ENCODE results near the gene GLMP. TPM values are rescaled to one million over a fixed set of nuclear protein-coding genes. Genes with fewer than 3 reads are reported as not detected.
"Not testable (repeated sequence)": the region's sequence is repeated elsewhere in the genome, so short reads cannot be mapped to it uniquely, and the experiment has no call there.

Gene GLMP, protein sequence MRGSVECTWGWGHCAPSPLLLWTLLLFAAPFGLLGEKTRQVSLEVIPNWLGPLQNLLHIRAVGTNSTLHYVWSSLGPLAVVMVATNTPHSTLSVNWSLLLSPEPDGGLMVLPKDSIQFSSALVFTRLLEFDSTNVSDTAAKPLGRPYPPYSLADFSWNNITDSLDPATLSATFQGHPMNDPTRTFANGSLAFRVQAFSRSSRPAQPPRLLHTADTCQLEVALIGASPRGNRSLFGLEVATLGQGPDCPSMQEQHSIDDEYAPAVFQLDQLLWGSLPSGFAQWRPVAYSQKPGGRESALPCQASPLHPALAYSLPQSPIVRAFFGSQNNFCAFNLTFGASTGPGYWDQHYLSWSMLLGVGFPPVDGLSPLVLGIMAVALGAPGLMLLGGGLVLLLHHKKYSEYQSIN
- polyA plus RNA-seq (ENCODE audit: insufficient read depth in 1 of 5, insufficient read length in 5 of 5, low replicate concordance in 1 of 5), result 10 to 100 TPM; 35.0 to 42.9 (median 40.2) TPM
- long read RNA-seq, donor 1, transcript GLMP-201 (6 exons, 1,604 nt), result major isoform, 11 of 25 reads
- long read RNA-seq, donor 1, partial matches to known transcripts, result 6 of 25 reads
- long read RNA-seq, donor 1, other reads (novel, unspliced or antisense), result 0 of 25 reads
- long read RNA-seq, donor 2, transcript GLMP-201 (6 exons, 1,604 nt), result major isoform, 7 of 9 reads
- long read RNA-seq, donor 2, partial matches to known transcripts, result 0 of 9 reads
- long read RNA-seq, donor 2, other reads (novel, unspliced or antisense), result 0 of 9 reads
- long read RNA-seq, donor 3, transcript GLMP-201 (6 exons, 1,604 nt), result major isoform, 5 of 17 reads
- long read RNA-seq, donor 3, partial matches to known transcripts, result 10 of 17 reads
- long read RNA-seq, donor 3, other reads (novel, unspliced or antisense), result 0 of 17 reads
- long read RNA-seq, donor 4, partial matches to known transcripts, result 0 of 1 reads
- long read RNA-seq, donor 4, other reads (novel, unspliced or antisense), result 0 of 1 reads
- long read RNA-seq, donor 5, transcript GLMP-201 (6 exons, 1,604 nt), result major isoform, 7 of 10 reads
- long read RNA-seq, donor 5, partial matches to known transcripts, result 0 of 10 reads
- long read RNA-seq, donor 5, other reads (novel, unspliced or antisense), result 0 of 10 reads
- long read RNA-seq, donor 6, transcript GLMP-201 (6 exons, 1,604 nt), result major isoform, 6 of 12 reads
- long read RNA-seq, donor 6, partial matches to known transcripts, result 0 of 12 reads
- long read RNA-seq, donor 6, other reads (novel, unspliced or antisense), result 0 of 12 reads
- long read RNA-seq, donor 7, transcript GLMP-201 (6 exons, 1,604 nt), result major isoform, 5 of 8 reads
- long read RNA-seq, donor 7, partial matches to known transcripts, result 0 of 8 reads
- long read RNA-seq, donor 7, other reads (novel, unspliced or antisense), result 0 of 8 reads
- long read RNA-seq, donor 8, partial matches to known transcripts, result 0 of 7 reads
- long read RNA-seq, donor 8, other reads (novel, unspliced or antisense), result 0 of 7 reads

DNA sequence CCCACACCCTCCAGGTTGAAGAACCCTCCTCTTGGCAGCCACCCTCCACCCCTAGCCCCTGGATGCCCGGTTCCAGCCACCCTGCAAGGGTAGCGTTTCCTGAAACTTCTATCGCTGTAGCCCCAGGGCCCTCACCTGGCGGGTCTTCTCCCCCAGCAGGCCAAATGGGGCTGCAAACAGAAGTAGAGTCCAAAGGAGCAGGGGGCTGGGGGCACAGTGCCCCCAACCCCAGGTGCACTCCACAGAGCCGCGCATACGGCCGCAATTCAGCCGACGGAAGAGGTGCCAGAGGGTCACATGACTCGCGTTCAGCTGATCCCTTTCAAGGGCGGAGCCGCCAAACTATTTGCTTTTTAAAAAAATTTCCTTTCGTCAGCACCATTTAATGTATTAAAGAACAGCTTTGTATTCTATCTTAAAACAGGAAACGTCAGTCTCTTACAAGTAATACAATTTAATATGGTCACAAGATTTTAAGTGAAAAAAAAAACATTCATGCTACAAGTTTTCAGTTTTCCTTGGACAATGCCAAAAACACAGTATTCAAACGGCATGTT, at the start of gene GLMP:
GLMP (minus strand) TSS at position 289 of the 557 bp plus-strand sequence; CDS start at position 255, 34 bp downstream.
- DNase-seq, result peak; percentile 58 to 74

DNA sequence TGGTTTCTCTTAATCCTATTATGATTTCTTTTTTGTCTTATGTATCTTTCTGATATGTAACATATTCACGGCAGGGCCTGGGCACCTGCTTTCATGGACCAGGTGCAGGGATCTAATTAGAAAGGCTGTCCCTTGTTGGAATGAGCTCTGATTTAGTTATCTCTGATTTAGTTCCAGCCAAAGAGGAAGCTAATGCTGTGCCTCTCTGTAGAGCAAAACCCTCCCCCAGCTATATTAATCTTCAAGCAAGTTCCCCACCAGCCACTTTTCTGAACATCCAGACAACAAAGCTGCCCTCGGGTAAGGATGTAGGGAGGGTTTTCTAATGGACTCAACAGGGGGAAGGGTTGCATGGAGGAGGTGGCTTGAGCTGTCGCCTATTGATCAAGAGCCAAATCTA, 48.9 kb upstream of the GLMP start:
- DNase-seq, result no peak

DNA sequence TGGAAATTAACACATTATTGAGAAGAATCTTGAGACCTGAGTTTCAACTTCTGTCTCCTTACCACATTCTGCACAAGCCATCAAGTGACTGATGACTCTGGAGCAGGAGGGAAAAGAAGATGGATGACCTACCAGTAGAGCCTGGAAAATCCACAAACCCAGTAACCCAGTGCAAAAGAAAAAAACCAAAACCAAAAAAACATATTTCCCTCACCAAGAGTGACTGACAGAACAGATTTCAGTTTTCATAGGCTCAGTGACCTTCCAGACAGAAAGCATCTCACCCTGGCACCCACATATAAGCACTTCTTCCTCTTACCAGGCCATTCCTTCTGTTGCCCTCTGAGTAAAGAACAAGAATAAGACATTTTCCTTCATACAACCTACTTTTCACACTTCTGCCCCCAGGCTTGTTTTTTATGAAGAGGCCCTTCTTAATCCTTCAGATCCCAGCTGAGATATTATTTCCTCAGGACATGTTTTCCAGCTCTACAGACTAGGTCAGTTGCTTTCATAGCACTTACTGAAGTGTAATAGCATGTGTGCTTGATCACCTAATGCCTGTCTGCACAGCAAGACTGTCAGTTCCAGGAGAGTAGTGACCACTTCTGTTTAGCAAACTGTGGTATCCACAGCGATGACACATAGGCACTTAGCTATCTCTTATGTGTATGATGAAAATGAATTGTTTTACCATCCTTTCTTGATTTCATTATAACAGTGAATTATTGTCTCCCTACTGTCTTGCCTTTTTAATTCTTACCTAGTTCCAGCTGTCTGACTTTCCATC, 46.9 kb upstream of the GLMP start:
- DNase-seq, result no peak

DNA sequence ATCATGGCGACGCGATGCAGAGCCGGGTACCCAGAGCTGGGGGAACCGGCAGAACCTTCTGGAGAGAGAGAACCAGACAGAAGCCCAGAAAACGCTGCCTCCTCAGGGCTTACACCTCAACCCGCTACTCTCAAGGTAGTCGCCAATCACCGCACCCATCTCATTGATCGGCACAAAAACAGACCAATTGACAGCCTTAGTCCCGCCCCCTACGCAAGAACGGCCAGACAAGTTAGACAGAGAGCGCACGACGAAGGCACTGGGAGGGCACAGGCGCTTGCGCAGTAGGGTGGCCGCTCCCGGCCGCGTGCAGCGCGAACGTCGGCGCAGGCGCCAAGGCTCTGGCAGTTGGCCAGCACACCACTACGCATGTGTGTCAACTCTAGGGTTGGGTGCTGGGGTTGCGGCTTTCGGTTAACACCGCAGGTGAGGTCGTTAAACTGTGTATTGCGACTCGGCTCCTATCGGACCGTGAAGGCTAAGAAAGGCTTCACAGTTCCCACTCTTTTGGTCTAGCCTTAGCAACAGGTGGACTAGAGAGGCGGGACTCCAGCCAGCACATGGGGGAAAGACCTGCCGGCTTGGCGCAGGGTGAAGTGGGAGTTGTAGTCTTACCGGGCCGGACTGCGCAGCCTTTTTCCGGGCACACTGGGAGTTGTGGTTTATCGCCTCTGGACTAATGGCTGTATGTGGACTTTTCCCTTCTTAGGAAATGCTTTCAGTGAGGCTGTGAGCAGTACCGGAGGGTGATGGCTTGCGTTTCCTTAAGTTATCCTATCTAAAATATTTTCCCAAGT, 42.9 kb upstream of the GLMP start, which contains the start of the genes CCT3 and TSACC:
CCT3 (minus strand) TSS at position 113 of the 797 bp plus-strand sequence; CDS start at position 5, 108 bp downstream.
TSACC (plus strand) TSS at position 347 of the 797 bp plus-strand sequence. CDS start 1,232 bp downstream, outside the sequence.
- DNase-seq, result peak; percentile 100

DNA sequence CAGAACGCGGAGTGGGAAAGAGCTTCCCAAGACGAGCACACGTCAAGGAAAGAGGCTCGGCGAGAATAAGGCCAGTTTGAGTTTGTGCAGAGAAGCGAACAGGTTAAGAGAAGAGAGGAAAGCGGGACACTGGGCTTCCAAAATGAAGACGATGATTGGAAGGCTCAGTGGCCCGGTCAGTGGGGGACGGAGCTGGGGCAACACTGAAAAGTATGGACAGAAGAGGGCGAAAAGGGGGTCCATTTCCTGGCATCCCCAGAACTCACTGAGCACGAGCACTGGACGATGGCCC, 42.4 kb upstream of the GLMP start:
- DNase-seq, result no peak

DNA sequence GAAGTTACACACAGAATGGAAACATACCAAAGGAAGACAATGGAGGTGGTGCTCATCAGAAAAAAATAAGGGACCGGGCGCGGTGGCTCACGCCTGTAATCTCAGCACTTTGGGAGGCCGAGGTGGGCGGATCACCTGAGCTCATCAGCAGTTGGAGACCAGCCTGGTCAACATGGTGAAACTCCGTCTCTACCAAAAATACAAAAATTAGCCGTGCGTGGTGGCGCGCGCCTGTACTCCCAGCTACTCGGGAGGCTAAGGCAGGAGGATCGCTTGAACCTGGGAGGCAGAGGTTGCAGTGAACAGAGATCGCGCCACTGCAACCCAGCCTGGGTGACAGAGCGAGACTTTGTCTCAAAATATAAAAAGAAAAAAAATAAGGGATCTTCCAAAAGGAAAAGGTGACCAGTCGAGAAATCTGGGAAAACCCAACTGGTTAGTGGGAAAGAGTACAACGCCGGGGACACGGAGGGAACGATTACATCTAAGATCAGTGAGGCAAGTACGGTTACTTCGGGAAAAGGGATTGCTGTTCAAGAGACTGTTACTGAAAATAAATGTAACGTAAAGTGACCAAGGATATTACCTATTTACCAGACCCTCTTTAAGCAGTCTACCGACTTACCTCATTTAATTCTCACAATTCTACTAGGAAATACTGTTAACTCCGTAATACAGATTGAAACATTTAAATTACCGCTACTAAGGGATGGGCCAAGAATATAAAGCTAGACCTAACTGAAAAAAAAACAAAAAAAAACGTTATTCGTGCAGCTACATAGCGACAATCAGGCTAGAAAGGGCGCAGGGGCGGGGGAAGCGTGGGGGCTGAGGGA, 41.8 kb upstream of the GLMP start:
- no peak for DNase-seq

DNA sequence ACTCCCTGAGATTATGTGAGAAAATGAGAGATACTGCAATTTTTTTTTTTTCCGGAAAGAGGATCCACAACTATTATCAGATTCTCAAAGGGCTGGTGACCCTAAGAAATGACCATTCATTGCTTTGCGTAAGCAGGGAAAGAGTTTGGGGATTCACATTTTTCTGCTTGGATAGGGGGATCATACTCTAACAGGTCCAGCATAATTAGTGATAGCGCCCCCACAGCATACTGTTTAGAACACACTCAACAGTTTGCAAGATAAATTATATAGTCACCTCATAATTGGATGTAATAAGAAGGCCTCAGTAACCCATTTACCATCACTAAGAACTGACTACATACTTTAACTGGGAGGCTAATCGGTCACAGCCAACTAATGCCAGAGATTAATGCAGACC, 40.8 kb upstream of the GLMP start:
- no peak for DNase-seq

DNA sequence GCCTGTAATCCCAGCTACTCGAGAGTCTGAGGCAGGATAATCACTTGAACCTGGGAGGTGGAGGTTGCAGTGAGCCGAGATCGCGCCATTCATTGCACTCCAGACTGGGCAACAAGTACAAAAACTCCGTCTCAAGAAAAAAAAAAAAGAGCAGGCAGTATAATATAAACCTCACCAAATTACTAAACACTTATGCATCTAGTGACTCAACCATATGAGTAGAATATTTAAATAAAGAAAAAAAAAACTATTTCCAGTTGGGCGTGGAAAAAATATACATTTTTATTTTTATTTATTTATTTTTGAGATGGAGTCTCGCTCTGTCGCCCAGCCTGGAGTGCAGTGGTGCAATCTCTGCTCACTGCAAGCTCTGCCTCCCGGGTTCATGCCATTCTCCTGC, 27.7 kb upstream of the GLMP start:
- not testable (repeated sequence) for DNase-seq

DNA sequence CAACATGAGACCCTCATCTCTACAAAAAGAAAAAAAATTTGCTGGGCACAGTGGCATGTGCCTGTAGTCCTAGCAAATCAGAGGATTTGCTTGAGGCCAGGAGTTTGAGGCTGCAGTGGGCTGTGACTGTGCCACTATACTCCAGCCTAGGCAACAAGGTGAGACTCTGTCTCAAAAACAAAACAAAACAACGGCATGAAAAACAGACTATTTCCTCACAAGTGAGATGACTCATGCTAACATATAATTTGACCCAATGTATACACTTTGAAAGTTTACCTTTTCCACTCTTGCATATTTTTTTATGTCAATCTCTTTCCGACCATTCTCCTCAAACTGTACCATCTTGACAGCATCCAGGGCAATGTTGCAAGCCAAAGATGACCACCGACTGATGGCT, 25.1 kb upstream of the GLMP start:
- DNase-seq, result no peak

DNA sequence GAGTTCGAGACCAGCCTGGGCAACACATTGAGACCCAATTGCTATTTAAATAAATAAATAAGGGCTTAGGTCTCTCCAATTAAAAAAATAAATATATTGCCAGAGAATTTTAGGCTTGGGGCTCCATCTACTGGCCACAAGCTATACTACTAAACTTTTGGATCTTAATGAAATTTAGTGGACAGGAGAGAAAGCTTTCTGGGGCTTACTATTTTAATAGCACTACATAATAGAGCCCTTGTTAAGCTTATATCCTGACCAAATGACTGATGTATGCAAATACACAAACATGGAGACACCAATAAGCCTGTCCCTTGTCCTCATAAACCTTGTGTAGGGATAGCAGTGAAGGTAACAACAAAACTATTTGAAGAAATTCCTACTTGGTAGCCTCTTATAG, 24.2 kb upstream of the GLMP start:
- no peak for DNase-seq

DNA sequence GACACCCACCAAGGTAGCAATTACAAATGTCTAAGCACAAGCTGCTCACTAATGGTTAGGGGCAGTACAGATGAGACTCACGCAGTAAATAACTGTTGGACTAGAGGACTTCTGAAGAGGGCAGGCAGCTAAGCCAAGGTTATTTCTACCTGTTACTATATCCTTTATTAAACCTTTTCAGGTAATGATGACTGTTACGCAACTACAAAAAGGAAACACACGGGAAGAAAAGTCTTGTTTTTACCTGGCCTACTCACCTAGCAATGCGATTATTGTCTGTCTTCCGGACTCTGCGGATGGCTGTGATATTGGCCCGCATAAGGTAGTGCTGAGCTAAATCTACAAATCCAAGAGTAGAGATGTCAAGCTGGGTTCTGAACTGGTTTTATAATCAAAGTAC, 21.4 kb upstream of the GLMP start:
- DNase-seq, result no peak

DNA sequence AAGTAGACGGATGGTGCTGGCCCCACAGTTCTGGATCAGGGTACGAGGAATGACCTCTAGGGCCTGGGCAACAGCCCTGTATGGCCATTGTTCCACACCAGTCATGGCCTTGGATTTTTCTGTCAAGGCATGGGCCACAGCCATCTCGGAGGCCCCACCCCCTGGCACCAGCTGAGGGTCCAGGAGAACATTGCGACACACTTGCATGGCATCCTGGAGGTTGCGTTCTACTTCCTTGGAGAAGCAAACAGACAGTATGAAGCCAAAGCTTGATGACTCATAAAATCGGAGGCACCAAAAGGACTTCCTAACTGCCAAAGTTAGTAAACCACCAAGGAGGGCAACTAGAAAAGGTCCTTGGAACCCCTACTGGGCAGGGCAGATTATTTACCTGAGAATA, 15.5 kb upstream of the GLMP start:
- no peak for DNase-seq

DNA sequence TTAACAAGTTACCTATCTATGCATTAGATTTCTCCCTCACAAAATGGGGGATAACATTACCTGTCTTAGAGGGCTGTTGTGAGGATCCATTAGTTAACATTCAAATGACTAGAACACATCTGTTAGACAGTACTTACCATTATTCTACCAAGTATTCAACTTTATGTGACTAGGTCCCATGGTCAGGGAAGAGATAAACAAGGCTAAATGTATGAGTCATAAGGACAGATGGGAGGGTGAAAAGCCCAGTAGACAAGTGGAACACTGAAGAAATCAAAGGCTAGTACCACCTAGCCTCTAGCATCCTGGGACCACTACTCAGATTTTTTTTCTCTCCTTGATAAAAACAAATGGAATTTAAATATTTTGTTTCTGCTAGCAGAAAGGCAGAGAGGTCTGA, 12.6 kb upstream of the GLMP start:
- no peak for DNase-seq

DNA sequence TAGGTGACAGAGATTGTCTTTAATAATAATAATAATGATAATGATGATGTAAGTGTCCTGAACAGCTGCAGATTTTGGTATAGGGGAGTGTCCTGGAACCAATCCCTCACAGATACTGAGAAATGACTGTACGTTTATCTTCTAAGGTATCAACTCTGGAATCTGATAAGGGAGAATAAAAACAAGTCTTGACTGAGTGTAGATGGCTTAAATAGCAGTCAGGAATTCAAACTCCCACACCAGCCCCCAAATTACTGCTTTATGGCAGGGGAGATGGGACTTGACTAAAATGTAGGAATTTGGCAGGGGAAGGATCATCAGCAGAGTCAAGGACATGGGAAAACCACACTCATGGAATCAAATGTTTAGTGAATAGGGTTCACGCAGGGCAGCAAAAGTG, 9.7 kb upstream of the GLMP start:
- no peak for DNase-seq

DNA sequence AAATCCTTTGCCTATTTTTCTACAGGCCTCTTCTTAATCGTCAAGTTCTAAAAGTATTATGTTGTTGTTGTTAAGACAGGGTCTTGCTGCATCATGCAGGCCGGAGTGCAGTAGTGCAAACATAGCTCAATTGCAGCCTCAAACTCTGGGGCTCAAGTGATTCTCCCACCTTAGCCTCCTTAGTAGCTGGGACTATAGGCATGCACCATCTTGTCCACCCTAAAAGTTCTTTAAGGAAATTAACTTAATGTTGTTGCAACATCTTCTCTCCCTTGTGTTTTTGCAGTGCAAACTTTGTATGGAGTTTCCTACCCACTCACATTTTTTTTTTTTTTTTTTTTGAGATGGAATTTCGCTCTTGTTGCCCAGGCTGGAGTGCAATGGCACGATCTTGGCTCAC, 7.8 kb upstream of the GLMP start:
- no peak for DNase-seq

DNA sequence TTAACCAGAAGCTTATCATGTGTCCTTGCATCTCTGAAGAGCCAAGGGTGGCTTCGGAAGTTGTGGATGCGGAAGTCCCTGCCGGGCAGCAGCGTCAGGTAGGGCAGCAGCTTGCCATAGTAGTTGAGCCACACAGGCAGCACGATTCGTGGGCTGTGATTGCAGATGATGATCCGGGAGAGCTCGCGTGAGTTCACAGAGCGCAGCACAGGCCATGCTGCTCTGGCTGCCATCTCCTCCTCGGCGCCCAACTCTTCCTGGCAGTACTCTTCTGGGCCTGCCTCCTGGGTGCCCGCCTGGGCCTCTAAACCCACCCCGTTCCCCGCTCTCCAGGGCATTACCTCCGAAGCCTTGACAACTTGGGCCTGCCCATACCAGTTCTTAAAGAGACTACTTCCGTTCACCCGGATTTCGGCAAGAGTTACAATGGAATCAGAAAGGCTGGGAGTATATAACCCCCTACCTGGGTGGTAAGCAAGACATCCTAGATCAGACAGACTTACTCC, 3.4 kb upstream of the GLMP start, which contains the start of gene VHLL:
VHLL (minus strand) TSS at position 456 of the 506 bp plus-strand sequence; CDS start at position 338, 118 bp downstream.
- DNase-seq, result no peak

DNA sequence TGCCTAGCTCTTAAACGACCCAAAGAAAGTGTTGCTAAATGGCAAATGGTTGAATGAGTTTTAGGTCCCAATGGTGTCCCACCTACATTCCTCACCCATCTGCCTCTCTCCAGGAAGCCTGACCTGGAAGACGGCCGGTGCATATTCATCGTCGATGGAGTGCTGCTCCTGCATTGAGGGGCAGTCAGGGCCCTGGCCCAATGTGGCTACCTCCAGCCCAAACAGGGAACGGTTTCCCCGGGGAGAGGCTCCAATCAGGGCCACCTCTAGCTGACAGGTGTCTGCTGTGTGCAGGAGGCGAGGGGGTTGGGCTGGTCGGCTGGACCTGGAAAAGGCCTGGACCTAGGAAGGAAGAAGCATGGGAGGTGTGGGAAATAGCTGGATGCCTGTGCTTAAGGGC, 1.6 kb downstream of the GLMP start:
- DNase-seq, result no peak

DNA sequence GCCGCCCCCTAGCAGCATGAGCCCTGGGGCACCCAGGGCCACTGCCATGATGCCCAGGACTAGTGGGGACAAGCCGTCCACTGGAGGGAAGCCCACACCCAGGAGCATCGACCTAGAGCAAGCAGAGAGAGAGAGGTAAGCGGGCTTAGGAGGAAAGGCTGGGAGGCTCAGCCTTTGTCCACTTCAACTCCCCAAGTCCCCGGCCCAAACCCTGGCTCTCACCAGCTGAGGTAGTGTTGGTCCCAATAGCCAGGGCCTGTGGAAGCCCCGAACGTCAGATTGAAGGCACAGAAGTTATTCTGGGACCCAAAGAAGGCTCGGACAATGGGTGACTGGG, 2.4 kb downstream of the GLMP start:
- no peak for DNase-seq

All from right lung (tissue), 10 donors.